Fibroblast of upper back skin (primary cell): Measurements from ENCODE around the gene SMIM22.

Experiments used
- DNase-seq: peaks from one replicate; pipeline ENCODE4 v3.0.0-alpha.2; 2013

SMIM22 gene

DNA sequence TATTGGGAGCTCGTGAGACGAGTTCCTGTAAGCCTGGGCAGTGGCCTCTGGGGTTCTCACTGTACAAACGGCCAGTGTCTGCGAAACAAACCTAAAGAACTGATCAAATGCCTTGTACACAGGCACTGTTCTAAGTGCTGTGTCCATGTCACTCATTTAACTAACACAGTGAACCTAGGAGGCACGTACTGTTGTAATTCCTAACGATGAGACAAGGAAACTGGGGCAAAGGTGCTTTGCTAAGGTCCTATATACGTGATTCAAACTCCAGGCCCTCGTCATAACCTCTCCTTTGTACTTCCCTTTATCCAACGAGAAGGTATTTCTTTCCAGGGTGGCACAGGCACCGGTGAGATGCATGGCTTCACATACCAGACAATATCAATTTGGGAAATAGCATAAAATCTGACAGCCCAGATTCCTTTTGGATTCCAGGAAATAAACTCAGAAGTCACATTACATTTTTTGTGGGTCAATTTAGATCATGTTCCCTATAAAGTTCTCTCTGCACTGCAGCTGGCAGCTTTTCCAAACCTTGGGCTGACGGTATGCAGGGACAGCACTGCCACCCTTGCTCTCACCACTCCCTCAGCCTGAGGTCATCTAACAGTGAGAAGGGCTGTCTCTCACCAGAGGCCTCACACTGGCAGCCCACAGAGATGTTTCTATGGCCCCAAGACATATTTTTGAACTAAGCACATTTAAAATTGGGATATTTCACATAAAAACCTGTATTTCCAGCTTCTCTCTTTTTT lies 33.6 kb downstream of the SMIM22 start:
- no peak for DNase-seq

DNA sequence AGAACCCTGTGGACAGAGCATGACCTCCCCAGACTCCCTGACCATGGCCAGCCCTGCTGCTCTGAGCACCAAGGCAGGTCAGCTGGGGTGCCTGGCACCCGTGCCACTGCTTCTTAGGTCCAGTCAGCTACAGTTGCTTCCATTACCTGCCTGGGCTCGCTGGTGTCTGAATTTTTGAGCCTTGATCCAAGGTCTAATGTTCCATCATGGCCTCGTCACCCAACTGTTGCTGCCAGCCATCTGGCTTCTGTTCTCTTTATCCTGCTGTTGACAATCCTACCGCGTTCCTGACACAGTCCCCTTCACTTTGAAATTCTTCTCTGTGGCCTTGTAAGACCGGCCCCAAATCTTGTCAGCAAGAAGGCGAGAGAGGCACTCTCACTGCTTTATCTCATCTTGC lies 35.2 kb downstream of the SMIM22 start:
- DNase-seq, result no peak

DNA sequence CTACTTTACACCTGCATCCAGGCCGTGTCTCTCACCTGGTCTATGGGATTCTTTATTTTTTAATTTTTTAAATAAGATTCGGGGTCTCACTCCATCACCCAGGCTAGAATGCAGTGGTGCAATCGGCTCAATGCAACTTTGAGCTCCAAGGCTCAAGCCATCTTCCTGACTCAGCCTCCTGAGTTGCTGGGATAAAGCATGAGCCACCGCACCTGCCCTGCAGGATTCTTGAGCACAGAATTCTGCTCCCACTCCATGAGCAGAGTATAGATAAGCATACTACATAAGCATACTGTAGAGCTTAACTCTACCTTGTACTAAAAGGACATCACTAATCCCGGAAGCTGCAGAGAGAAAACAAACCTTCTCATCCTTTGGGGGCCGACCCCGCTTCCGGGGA lies 36.4 kb downstream of the SMIM22 start:
- DNase-seq, result no peak

DNA sequence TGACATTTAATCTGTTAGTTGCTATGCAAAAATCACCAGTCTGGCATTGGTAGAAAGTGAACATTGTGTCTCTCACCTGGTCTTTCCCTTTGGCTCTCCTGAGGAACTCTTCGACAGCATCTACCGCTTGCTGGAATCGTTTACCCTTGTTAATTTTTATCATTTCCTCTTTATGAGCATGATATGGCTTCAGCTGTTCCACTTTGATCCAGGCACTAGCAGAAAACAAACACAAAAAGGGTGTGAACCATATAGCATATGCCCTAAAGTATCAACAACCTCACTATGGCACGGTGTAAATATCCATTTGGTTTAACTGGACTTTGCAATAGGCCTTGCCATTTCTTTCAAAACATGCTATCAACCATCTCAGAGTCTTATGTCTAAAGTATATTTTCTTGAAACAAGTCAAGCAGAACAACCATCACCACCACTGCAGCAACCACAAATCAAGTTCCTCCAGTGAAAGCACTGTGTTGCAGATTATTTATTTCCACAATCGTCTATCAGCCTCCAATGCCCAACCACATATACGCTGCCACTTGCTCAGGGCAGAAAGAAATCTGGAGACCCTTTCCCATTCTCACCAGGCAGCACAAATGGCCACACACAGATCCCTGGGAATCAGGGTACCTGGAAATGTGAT lies 37.7 kb downstream of the SMIM22 start:
- no peak for DNase-seq

DNA sequence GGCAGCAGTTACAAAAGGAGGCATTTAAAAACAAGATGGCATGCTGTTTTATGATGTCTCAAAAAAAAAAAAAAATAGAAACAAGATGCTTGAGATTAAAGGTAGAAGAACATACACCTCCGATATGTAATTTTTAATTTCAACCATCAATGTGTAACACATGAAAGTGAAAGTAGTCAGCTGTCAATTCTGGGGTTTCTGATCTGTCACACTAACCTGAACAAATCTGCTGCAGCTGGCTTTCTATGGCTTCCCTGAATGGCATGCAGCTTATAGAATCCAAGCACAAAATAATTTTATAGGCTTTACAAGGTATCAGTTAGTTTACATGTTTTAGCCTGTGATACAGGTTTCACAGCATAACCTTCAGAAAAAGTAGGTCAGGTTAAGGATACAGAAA lies 38.4 kb downstream of the SMIM22 start:
- no peak for DNase-seq

DNA sequence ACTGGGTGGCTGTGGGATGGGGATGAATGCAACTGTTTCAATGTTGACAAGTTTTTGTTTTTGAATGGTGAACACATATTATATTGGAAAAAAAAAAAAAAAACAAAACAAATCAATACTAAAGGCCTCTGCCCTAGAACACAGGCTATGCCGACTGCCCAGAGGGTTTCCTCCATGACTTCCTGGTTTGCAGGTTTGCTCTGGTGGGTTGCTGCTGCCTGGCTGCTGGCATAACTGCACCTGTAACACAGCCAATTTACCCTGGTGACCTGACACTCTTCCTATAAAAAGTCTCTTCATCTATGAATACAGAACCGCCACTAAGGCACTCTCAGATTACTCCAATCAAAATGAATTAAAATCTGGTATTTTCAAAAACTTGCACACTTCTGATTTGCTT lies 41.6 kb downstream of the SMIM22 start:
- no peak for DNase-seq

DNA sequence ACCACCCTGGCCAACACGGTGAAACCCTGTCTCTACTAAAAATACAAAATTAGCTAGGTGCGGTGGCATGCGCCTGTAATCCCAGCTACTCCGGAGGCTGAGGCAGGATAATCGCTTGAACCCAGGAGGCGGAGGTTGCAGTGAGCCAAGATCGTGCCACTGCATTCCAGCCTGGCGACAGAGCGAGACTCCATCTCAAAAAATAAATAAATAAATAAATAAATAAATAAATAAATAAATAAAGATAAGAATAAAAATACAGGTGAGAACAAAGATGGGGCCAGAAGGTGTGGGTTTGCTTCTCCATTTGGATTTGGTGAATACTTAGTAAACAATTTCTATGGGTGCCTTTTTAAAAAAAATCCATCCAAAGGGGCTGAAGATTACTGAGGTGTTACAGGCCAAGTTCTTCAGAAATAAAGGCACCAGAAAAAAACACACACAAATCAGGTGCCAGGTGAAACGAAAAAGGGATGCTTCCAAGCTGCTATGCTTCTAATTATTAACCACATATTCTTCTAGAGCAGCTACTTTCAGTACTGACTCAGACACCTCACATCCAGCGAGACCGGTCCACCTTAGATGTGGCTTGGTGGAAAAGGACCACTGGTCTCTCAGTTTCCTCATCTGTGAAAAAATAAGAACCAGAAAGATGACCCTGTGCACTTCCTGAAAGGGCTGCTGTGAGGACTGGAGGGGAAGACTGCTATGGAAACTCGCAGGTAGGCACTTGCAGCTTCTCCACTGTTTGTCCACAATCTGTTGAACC lies 42.7 kb downstream of the SMIM22 start:
- no peak for DNase-seq

DNA sequence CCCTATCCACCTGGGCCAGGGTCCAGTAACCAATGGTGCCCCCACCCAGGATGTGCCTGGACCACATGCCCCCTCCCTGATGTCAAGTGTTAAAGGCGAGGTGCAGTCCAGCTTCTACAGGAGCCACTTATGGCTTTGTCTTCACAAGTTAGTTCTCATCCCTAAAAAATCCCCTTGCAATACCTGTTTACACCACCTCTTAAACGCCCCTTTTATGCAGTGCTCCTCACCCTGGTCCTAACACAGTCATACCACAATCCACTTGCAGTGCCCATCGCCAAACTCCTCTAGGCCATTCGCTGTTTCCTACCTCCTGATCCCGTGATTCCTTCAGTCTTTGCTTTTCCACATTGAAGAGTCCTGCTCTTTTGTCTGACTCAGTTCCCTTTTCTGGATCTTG lies 44.8 kb downstream of the SMIM22 start:
- no peak for DNase-seq

DNA sequence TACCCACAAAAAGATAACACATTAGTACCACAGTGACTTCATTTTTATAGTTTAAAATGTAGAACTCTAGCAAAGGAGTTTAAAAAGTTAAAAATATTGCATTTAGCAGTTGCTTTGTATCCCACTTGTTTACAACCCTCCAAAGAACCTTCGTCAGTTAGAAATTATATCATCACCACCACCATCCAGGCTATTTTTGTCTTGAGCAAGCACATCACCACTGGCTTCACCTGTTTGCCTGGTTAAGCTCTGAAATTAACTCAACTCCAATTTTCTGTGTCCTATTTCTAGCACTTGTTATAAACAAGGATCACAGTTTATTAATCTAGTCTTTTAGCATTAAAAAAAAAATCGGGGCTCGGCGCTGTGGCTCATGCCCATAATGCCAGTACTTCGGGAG lies 45.8 kb downstream of the SMIM22 start:
- DNase-seq, result no peak
